SK-N-SH treated with all-trans-retinoic acid at 6 μM for 48 hours (cell line): Measurements from ENCODE around the gene TPH2.

Experiments used
- ARNTL ChIP-seq: fragments of 450-650 bp; formaldehyde crosslinking; IDR thresholded peaks from 2 replicates; pipeline ENCODE4 v1.5.0; 2020; ENCODE audit warnings: low read depth, mild to moderate bottlenecking, moderate library complexity, borderline replicate concordance
- GLIS3 ChIP-seq: fragments of 250-450 bp; sonication (Bioruptor Pico); IDR thresholded peaks from 2 replicates; pipeline ENCODE4 v1.5.0; 2020; ENCODE audit warnings: mild to moderate bottlenecking, moderate library complexity
- OSR1 ChIP-seq: fragments of 250-450 bp; sonication (Bioruptor Pico); IDR thresholded peaks from 2 replicates; pipeline ENCODE4 v1.8.0; 2022; ENCODE audit warnings: moderate library complexity, mild to moderate bottlenecking, inconsistent platforms
- PPARA ChIP-seq: fragments of 250-450 bp; sonication (Bioruptor Pico); IDR thresholded peaks from 2 replicates; pipeline ENCODE4 v1.5.0; 2020; ENCODE audit warnings: mild to moderate bottlenecking, borderline replicate concordance
- TCF4 ChIP-seq: fragments of 250-450 bp; sonication (Bioruptor Pico); IDR thresholded peaks from 2 replicates; pipeline ENCODE4 v1.8.0; 2021; ENCODE audit warnings: mild to moderate bottlenecking, moderate library complexity, borderline replicate concordance
- ZFP3 ChIP-seq: fragments of 250-450 bp; sonication (Bioruptor Pico); IDR thresholded peaks from 2 replicates; pipeline ENCODE4 v1.5.0; 2020; ENCODE audit warnings: mild to moderate bottlenecking, moderate library complexity
- ZFP30 ChIP-seq: fragments of 450-650 bp; formaldehyde crosslinking; IDR thresholded peaks from 2 replicates; pipeline ENCODE4 v1.5.0; 2022; ENCODE audit warnings: mild to moderate bottlenecking, moderate library complexity
- TF ChIP-seq, protein P1 (sequence below): fragments of 250-450 bp; sonication (Bioruptor Pico); IDR thresholded peaks from 2 replicates; pipeline ENCODE4 v1.5.1; 2020; ENCODE audit warnings: low read depth, mild to moderate bottlenecking, moderate library complexity
- TF ChIP-seq, protein P2 (sequence below): fragments of 250-450 bp; sonication (Bioruptor Pico); IDR thresholded peaks from 2 replicates; pipeline ENCODE4 v1.8.0; 2021; ENCODE audit warnings: low read depth, mild to moderate bottlenecking, moderate library complexity, borderline replicate concordance
- TF ChIP-seq, protein P3 (sequence below): fragments of 250-450 bp; sonication (Bioruptor Pico); IDR thresholded peaks from 2 replicates; pipeline ENCODE4 v1.8.0; 2020; ENCODE audit warnings: mild to moderate bottlenecking, moderate library complexity, borderline replicate concordance

DNA sequence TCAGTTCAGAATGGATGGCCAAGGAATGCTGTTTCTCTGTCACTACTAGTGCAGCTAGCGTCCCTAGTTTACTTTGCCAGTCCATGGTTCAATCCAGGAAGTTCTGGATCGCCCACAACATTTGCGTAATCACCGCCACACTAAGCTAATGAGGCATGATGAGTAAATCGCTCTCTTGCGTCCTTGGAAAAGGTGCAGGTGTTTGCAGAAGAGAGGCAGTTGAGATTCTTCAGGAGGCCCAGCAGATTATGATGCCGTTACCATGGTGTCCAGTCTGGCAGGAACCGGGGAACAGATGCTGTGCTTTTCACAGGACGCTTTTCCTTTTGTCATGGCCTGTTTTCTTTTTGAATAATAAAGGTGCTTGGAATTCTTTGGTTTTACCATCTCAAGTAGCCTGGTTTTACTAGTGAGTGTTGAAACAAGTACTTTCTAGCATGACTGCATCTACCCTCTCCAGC is 9.0 kb downstream of the TPH2 start:
- TF ChIP-seq, protein P1, sequence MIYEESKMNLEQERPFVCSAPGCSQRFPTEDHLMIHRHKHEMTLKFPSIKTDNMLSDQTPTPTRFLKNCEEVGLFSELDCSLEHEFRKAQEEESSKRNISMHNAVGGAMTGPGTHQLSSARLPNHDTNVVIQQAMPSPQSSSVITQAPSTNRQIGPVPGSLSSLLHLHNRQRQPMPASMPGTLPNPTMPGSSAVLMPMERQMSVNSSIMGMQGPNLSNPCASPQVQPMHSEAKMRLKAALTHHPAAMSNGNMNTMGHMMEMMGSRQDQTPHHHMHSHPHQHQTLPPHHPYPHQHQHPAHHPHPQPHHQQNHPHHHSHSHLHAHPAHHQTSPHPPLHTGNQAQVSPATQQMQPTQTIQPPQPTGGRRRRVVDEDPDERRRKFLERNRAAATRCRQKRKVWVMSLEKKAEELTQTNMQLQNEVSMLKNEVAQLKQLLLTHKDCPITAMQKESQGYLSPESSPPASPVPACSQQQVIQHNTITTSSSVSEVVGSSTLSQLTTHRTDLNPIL (CRISPR knock-in tag), result no peak
- TF ChIP-seq TCF4 (no peak), ZFP3 (no peak), ARNTL (no peak), PPARA (no peak), OSR1 (CRISPR knock-in tag) (no peak), GLIS3 (no peak), ZFP30 (CRISPR knock-in tag) (no peak)
- TF ChIP-seq, protein P2, sequence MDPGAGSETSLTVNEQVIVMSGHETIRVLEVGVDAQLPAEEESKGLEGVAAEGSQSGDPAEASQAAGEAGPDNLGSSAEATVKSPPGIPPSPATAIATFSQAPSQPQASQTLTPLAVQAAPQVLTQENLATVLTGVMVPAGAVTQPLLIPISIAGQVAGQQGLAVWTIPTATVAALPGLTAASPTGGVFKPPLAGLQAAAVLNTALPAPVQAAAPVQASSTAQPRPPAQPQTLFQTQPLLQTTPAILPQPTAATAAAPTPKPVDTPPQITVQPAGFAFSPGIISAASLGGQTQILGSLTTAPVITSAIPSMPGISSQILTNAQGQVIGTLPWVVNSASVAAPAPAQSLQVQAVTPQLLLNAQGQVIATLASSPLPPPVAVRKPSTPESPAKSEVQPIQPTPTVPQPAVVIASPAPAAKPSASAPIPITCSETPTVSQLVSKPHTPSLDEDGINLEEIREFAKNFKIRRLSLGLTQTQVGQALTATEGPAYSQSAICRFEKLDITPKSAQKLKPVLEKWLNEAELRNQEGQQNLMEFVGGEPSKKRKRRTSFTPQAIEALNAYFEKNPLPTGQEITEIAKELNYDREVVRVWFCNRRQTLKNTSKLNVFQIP (CRISPR knock-in tag), result no peak
- TF ChIP-seq, protein P3, sequence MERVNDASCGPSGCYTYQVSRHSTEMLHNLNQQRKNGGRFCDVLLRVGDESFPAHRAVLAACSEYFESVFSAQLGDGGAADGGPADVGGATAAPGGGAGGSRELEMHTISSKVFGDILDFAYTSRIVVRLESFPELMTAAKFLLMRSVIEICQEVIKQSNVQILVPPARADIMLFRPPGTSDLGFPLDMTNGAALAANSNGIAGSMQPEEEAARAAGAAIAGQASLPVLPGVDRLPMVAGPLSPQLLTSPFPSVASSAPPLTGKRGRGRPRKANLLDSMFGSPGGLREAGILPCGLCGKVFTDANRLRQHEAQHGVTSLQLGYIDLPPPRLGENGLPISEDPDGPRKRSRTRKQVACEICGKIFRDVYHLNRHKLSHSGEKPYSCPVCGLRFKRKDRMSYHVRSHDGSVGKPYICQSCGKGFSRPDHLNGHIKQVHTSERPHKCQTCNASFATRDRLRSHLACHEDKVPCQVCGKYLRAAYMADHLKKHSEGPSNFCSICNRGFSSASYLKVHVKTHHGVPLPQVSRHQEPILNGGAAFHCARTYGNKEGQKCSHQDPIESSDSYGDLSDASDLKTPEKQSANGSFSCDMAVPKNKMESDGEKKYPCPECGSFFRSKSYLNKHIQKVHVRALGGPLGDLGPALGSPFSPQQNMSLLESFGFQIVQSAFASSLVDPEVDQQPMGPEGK (CRISPR knock-in tag), result no peak
